Activated CD8-positive, alpha-beta memory T cell treated with anti-CD3 and anti-CD28 coated beads for 1 hour (primary cell): ENCODE results near the gene TSPAN11.
"Not testable (repeated sequence)": the region's sequence is repeated elsewhere in the genome, so short reads cannot be mapped to it uniquely, and the experiment has no call there.

Source experiments
- DNase-seq, 2 donors: peaks; one replicate each; pipeline ENCODE4 v3.0.0-alpha.2; 2020; ENCODE audit warnings: low read depth in 1 of 2; ENCODE audit errors: extremely low read depth in 1 of 2

Gene TSPAN11

GRCh38 chr12:31000751-31001150 is 74.2 kb downstream of the TSPAN11 start:
- DNase-seq = no peak

GRCh38 chr12:31001581-31002360 is 75.2 kb downstream of the TSPAN11 start:
- no peak for DNase-seq

GRCh38 chr12:31002361-31002725 is 75.8 kb downstream of the TSPAN11 start:
- no peak for DNase-seq

GRCh38 chr12:31002999-31003398 is 76.5 kb downstream of the TSPAN11 start:
- DNase-seq = no peak

GRCh38 chr12:31003861-31004640 is 77.5 kb downstream of the TSPAN11 start:
- no peak for DNase-seq

- no peak for DNase-seq
Observed at GRCh38 chr12:31004666-31005065, 78.1 kb downstream of the TSPAN11 start.

- no peak for DNase-seq
Observed at GRCh38 chr12:31005256-31005943, 78.9 kb downstream of the TSPAN11 start.

GRCh38 chr12:31005944-31006361 is 79.4 kb downstream of the TSPAN11 start:
- no peak for DNase-seq

- no peak for DNase-seq
Observed at GRCh38 chr12:31006416-31007152, 80.0 kb downstream of the TSPAN11 start.

- no peak for DNase-seq
Observed at GRCh38 chr12:31007153-31007495, 80.6 kb downstream of the TSPAN11 start.

- DNase-seq = no peak
Observed at GRCh38 chr12:31007636-31008175, 81.2 kb downstream of the TSPAN11 start.

- no peak for DNase-seq
Observed at GRCh38 chr12:31008241-31008761, 81.8 kb downstream of the TSPAN11 start.

- no peak for DNase-seq
Observed at GRCh38 chr12:31008961-31009840, 82.7 kb downstream of the TSPAN11 start.

GRCh38 chr12:31009976-31010375 is 83.4 kb downstream of the TSPAN11 start:
- no peak for DNase-seq

GRCh38 chr12:31011336-31011735 is 84.8 kb downstream of the TSPAN11 start:
- no peak for DNase-seq

GRCh38 chr12:31011746-31012566 is 85.4 kb downstream of the TSPAN11 start:
- DNase-seq = no peak

- DNase-seq = not testable (repeated sequence)
Observed at GRCh38 chr12:31012567-31012891, 86.0 kb downstream of the TSPAN11 start.

GRCh38 chr12:31015215-31015614 is 88.7 kb downstream of the TSPAN11 start:
- no peak for DNase-seq

GRCh38 chr12:31016057-31016456 is 89.5 kb downstream of the TSPAN11 start:
- DNase-seq = no peak
